PC-9 (cell line): ENCODE results near the gene ATXN1.

ENCODE experiments used
- CTCF ChIP-seq: fragments of 200-600 bp; sonication (generic); conservative IDR thresholded peaks from 2 replicates; pipeline ENCODE4 v1.6.1; 2017; ENCODE audit warnings: mixed run types, antibody characterized with exemption, mild to moderate bottlenecking, moderate library complexity
- EZH2 ChIP-seq: fragments of 200-600 bp; sonication (generic); IDR thresholded peaks from 2 replicates; pipeline ENCODE4 v1.8.0; 2017; ENCODE audit warnings: antibody characterized with exemption, low read depth

- TF ChIP-seq CTCF (peak; percentile 81), EZH2 (no peak)
These were observed 1.6 kb upstream of the ATXN1 start for GRCh38 chr6:16762550-16763477.
